ENCODE results near the gene ADGRL1. TPM values are rescaled to one million over a fixed set of nuclear protein-coding genes. Genes with fewer than 3 reads are reported as not detected.

Gene ADGRL1
- polyA plus RNA-seq, 1 of the 3 experiments (the other 2 are of a cell fraction) = 13.4 TPM

- TF ChIP-seq PBX3 (IDR thresholded peaks at IDR 0.05) (no peak), FOSL2 (IDR thresholded peaks at IDR 0.05; ENCODE audit: borderline replicate concordance, low read depth) (no peak), NRF1 (IDR thresholded peaks at IDR 0.05; ENCODE audit: low read depth, low read length) (no peak), RFX5 (IDR thresholded peaks at IDR 0.05; ENCODE audit: low read length) (no peak), GABPA (IDR thresholded peaks at IDR 0.05; ENCODE audit: low read depth) (no peak), SIN3A (IDR thresholded peaks at IDR 0.05; ENCODE audit: borderline replicate concordance, low read depth, low read length) (no peak), RXRA (IDR thresholded peaks at IDR 0.05; ENCODE audit: borderline replicate concordance, low read depth) (no peak), MXI1 (IDR thresholded peaks at IDR 0.05; ENCODE audit: low read depth, low read length) (no peak), SMC3 (IDR thresholded peaks at IDR 0.05; ENCODE audit: low read depth, low read length) (no peak), ZBTB33 (IDR thresholded peaks at IDR 0.05; ENCODE audit: borderline replicate concordance, low read depth) (no peak), FOXM1 (IDR thresholded peaks at IDR 0.05; ENCODE audit: low read depth) (no peak), POLR2AphosphoS5 (IDR thresholded peaks at IDR 0.05; ENCODE audit: low read depth, low read length) (no peak)
These were observed 49.8 kb downstream of the ADGRL1 start (continued) for GRCh38 chr19:14156122-14156521.

- H3K9me2 ChIP-seq = no peaks in the 10 kb centered on the region
- TF ChIP-seq NFIC (IDR thresholded peaks at IDR 0.05; ENCODE audit: borderline replicate concordance) = no peak
- no peak for TF ChIP-seq MEF2A (IDR thresholded peaks at IDR 0.05; ENCODE audit: borderline replicate concordance, low read depth)
- no peak for TF ChIP-seq NRF1 (IDR thresholded peaks at IDR 0.05; ENCODE audit: low read depth, low read length)
- no peak for TF ChIP-seq POLR2AphosphoS5 (IDR thresholded peaks at IDR 0.05; ENCODE audit: low read depth, low read length)
- no peak for TF ChIP-seq YY1 (IDR thresholded peaks at IDR 0.05; ENCODE audit: low read depth)
- TF ChIP-seq EP300 (IDR thresholded peaks at IDR 0.05; ENCODE audit: borderline replicate concordance in 1 of 2, low read depth in 1 of 2, low read length in 1 of 2) = no peak
- TF ChIP-seq TCF12 (IDR thresholded peaks at IDR 0.05) = no peak
- no peak for TF ChIP-seq RAD21 (IDR thresholded peaks at IDR 0.05; ENCODE audit: low read length)
- no peak for TF ChIP-seq PBX3 (IDR thresholded peaks at IDR 0.05)
- POLR2A ChIA-PET = no interaction called here
These were observed 50.6 kb downstream of the ADGRL1 start for GRCh38 chr19:14155371-14155770.

More at GRCh38 chr19:14155371-14155770, 50.6 kb downstream of the ADGRL1 start:
- Histone ChIP-seq H3K27ac (ENCODE audit: low read depth in 2 of 2, low read length in 1 of 2) (no peak overlapping the region), H3K36me3 (replicated peaks in 1 of 2; ENCODE audit: control insufficient read depth in 1 of 2, insufficient read depth in 2 of 2, low read length in 1 of 2) (peaks cover 5 to 46% of the 10 kb centered on the region in 2 experiments), H3F3A (replicated peaks; ENCODE audit: insufficient read depth) (no peaks in the 10 kb centered on the region), H3K4me3 (ENCODE audit: low read depth in 2 of 2, low read length in 1 of 2) (no peak overlapping the region), H3K4me2 (no peak overlapping the region), H3K9me3 (no peaks in the 10 kb centered on the region), H3K27me3 (ENCODE audit: insufficient read depth) (no peaks in the 10 kb centered on the region), H4K20me1 (ENCODE audit: insufficient read depth) (no peaks in the 10 kb centered on the region), H3K4me1 (ENCODE audit: control insufficient read depth in 1 of 2, insufficient read depth in 2 of 2, low read depth in 1 of 2, low read length in 1 of 2) (peaks cover 0 to 4% of the 10 kb centered on the region in 2 experiments; a peak in 1 of 4 replicates), H2AFZ (ENCODE audit: low read depth) (no peak overlapping the region), H3K79me2 (ENCODE audit: insufficient read depth) (no peaks in the 10 kb centered on the region), H3K9ac (no peak overlapping the region)
- 91% methylated on average over 13 of the region's 17 CpGs for WGBS (ENCODE audit: low lambda C conversion rate)
- CTCF ChIA-PET = interaction anchor here (1.3 to 4.0 kb wide), 2 partner anchors 193 to 325 kb away, joined by 4 to 13 read pairs; no protein-coding TSS in a partner anchor
- peak; percentile 19 for DNase-seq
